HUES48 (cell line): ENCODE data around the gene PLA2G15.
"Not testable (repeated sequence)": the region's sequence is repeated elsewhere in the genome, so short reads cannot be mapped to it uniquely, and the experiment has no call there.

Experiments used
- H3K27ac ChIP-seq: one replicate; pipeline ENCODE4 v1.7.0; 2013; ENCODE audit warnings: low read depth, low read length, inconsistent platforms
- H3K27me3 ChIP-seq: 2 replicates; pipeline ENCODE4 v1.6.1; 2013; ENCODE audit warnings: mild to moderate bottlenecking, low read length; ENCODE audit not compliant: control insufficient read depth, insufficient read depth
- H3K36me3 ChIP-seq: 2 replicates; pipeline ENCODE4 v1.6.1; 2013; ENCODE audit warnings: low read length; ENCODE audit not compliant: control insufficient read depth, insufficient read depth
- H3K4me1 ChIP-seq: 2 replicates; pipeline ENCODE4 v1.6.1; 2013; ENCODE audit warnings: mild to moderate bottlenecking, low read length; ENCODE audit not compliant: control insufficient read depth, insufficient read depth
- H3K4me3 ChIP-seq: 2 replicates; pipeline ENCODE4 v1.5.1; 2013; ENCODE audit warnings: mild to moderate bottlenecking, low read depth, low read length
- H3K9ac ChIP-seq: 2 replicates; pipeline ENCODE4 v1.6.1; 2013; ENCODE audit warnings: mild to moderate bottlenecking, low read depth, low read length, moderate library complexity
- H3K9me3 ChIP-seq: 2 replicates; pipeline ENCODE4 v1.6.1; 2013; ENCODE audit warnings: low read length; ENCODE audit not compliant: control insufficient read depth, insufficient read depth

Gene PLA2G15

DNA sequence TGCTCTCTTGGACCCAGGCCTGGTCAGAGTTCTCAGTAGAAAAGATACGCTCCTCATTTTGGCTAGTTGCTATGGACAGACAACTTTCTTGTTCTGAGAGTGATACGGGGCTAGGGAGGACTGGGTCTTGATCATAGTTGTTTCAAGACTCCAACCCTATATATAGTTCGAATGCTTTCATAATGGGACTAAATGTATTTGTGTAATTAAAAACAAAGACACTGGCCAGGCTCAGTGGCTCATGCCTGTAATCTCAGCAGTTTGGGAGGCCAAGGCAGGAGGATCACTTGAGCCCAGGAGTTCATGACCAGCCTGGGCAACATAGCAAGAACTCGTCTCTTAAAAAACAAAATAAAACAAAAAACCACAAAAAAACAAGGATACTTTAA, 36.9 kb downstream of the PLA2G15 start:
- Histone ChIP-seq H3K4me3 (no peak overlapping the region), H3K9me3 (no peaks in the 10 kb centered on the region), H3K4me1 (no peaks in the 10 kb centered on the region), H3K27ac (no peak overlapping the region), H3K9ac (no peak overlapping the region), H3K27me3 (no peaks in the 10 kb centered on the region), H3K36me3 (peaks cover 11% of the 10 kb centered on the region; the same call in 1 of the 2 replicates)

DNA sequence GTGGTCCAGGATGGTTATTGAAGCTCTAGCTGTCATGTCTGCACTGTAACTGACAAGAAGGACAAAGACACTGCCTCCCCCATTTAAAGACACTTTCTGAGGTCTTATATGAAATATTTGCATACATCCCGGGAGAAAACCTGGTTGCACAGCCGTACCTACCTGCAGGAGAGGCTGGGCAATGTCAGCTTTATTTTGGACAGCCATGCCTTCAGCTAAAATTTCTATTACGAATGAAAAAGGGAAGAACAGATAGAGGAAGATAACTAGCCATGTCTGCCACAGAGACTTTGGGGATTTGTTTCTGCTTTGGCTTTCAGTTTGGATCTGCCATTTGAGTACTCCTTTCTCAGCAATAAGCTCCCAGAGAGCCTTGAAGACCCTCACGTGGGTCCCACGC, 38.2 kb downstream of the PLA2G15 start:
- Histone ChIP-seq H3K27me3 (no peaks in the 10 kb centered on the region), H3K4me1 (no peaks in the 10 kb centered on the region), H3K9ac (no peak overlapping the region), H3K36me3 (peaks cover 23% of the 10 kb centered on the region), H3K9me3 (no peaks in the 10 kb centered on the region), H3K4me3 (no peak overlapping the region), H3K27ac (no peak overlapping the region)

DNA sequence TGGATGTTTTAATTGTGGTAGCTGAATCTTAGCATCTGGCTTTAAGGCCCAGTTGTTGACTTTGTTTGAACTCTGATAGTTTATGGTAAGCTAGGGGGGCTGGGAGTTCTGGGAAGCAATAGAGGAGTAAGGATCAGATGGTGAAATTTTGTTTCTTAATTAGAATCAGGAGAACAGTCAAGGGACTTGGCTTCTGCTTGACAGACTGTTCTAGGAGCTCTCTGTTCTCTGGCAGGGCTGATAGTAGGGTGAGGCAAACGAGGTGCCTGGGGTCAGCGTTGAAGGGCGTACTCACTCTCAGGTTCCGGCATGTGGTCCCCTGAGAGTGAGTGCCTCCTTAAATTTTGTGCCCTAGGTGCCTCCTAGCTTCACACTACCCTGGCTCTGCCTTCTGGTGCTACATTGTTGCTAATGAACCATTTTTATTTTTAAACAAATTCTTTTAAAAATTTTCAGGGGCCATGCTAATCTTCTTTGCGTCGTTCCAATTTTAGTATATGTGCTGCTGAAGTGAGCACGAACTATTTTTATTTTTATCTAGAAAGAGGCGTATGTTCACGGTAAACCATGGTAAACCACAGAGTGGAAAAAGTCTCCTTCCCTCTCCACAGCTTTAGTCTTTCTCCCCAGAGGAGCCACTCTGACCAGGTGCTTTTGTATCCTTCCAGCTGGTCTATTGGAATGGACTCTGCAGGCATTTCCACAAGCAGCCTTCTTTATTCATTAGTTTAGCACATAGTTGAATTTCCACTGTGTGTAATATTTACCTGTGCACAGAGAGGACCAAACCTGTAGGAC, 38.8 kb downstream of the PLA2G15 start:
- Histone ChIP-seq H3K4me1 (no peaks in the 10 kb centered on the region), H3K4me3 (no peak overlapping the region), H3K36me3 (peaks cover 24% of the 10 kb centered on the region), H3K9me3 (no peaks in the 10 kb centered on the region), H3K9ac (no peak overlapping the region), H3K27ac (no peak overlapping the region), H3K27me3 (no peaks in the 10 kb centered on the region)

DNA sequence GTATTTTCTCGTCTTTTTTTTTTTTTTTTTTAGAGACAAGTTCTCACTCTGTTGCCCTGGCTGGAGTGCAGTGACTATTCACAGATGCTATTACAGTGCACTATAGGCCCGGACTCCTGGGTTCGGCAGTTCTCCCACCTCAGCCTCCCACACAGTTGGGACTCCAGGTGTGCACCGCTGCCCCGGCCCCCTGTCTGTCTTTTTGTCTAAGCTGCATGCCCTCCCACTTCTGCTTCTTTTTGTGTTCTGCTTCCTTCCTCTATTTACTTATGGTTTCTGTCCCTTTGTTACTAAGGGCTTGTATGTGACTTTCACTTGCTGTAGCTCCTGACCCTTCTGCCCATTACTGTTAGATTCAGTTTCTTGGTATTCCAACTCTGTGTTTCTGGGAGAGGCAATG, 39.7 kb downstream of the PLA2G15 start:
- Histone ChIP-seq H3K9me3 (no peaks in the 10 kb centered on the region), H3K9ac (no peak overlapping the region), H3K4me3 (no peak overlapping the region), H3K27me3 (no peaks in the 10 kb centered on the region), H3K36me3 (peaks cover 22% of the 10 kb centered on the region), H3K4me1 (no peaks in the 10 kb centered on the region), H3K27ac (no peak overlapping the region)

DNA sequence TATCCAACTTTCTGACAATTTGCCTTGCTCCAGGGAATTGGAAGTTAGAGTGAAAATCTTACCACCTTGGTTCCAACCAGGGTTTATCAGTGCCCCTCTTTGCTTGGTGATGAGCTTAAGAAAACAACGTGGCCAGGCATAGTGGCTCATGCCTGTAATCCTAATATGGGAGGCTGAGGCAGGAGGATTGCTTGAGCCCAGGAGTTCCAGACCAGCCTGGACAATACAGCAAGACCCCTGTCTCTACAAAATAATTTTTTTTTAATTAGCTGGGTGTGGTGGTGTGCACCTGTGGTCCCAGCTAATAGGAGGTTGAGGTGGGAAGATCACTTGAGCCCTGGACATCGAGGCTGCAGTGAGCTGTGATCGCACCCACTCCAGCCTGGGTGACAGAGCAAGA, 40.5 kb downstream of the PLA2G15 start:
- no peaks in the 10 kb centered on the region for H3K27me3 ChIP-seq
- peaks cover 23% of the 10 kb centered on the region for H3K36me3 ChIP-seq
- H3K4me3 ChIP-seq, result no peak overlapping the region
- no peak overlapping the region for H3K9ac ChIP-seq
- H3K27ac ChIP-seq, result no peak overlapping the region
- H3K4me1 ChIP-seq, result no peaks in the 10 kb centered on the region; the same call in 1 of the 2 replicates
- no peaks in the 10 kb centered on the region for H3K9me3 ChIP-seq

DNA sequence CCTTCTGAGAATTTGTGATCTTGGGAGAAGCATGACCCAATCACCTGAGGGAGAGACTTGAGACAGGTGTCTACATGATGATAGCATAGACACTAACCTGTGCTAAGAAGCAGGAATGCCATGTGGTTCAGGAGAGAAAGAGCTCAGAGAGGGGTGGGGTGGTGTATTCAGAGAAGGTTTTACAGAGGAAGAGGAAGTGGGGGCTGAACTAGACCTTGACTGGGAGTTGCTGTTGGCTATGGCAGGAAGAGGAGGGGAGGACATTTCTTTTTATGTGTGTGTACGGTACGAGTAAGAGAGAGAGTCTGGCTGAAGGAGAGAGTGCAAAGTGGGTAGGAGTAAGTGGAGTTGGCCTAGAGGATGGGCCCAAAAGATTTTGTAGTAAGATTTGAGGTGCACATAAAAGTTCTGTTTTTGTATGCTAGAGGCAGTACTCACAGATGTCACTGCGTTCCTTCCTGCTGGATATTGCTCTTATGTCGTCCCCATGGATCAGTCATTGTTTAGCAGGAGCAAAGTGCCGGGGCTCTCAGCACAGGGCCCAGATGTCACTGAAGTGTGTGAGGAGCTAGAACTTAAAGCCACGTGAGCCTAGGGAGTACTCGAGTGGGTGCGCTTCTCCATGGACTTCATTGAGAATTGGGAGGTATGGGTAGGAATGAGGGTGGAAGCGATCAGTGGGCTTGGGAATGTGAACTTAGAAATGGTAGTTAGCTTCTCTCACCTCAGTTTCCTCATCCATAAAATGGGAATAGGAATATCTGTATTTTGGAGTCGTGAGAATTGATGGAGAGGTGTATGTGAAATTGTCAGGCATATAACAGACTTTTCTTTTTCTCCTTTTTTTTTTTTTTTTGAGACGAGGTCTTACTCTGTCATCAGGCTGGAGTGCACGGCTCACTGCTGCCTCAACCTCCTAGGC, 41.2 kb downstream of the PLA2G15 start:
- H3K27ac ChIP-seq, result no peak overlapping the region
- H3K9ac ChIP-seq, result no peak overlapping the region
- no peaks in the 10 kb centered on the region for H3K9me3 ChIP-seq
- no peak overlapping the region for H3K4me3 ChIP-seq
- no peaks in the 10 kb centered on the region; the same call in 1 of the 2 replicates for H3K4me1 ChIP-seq
- H3K36me3 ChIP-seq, result peaks cover 30% of the 10 kb centered on the region
- H3K27me3 ChIP-seq, result no peaks in the 10 kb centered on the region

DNA sequence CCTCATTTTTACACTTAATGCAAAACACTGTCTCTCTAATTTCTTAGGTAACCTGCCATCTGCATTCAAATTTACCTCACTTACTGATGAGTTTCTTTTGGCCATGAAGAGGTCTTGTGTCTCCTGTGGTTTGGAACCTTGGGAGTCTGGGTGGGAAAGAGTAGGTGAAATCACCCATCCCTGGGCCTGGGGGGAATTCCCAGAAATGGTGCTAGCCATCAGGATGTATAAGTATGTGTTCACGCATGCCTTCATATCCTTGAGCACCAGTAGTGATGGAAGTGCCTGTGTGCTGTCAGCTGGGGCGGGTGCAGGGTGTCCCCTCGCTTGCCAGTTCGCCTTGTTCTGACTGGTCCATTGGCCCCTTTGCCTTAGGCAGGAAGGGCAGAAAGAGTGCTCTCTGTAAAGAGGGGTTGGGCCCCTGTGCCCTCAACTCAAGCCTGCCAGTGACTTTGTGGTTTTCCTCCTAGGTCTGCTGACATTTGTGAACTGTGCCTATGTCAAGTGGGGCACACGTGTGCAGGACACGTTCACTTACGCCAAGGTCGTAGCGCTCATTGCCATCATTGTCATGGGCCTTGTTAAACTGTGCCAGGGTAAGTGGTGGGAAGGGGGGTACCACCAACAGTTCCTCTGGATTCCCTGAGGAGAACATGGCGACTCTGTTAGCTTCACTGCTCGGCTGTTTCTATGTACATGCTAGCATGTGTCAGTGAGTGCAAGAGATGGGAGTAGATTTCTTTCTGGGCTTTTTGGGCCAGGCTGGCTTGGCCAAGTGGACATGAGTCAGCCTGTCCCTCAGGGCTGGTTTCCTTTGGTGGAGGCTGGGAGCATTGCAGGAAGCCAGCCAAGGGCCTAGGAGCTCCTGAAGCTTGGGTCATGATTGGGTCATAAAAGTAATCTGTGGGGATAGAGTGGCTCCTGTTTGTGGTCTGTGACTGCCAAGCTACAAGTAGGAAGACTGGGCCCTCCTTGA, 42.4 kb downstream of the PLA2G15 start:
- Histone ChIP-seq H3K9ac (no peak overlapping the region), H3K27ac (no peak overlapping the region), H3K4me3 (no peak overlapping the region), H3K4me1 (no peaks in the 10 kb centered on the region; the same call in 1 of the 2 replicates), H3K9me3 (no peaks in the 10 kb centered on the region), H3K36me3 (peaks cover 34% of the 10 kb centered on the region), H3K27me3 (no peaks in the 10 kb centered on the region)

DNA sequence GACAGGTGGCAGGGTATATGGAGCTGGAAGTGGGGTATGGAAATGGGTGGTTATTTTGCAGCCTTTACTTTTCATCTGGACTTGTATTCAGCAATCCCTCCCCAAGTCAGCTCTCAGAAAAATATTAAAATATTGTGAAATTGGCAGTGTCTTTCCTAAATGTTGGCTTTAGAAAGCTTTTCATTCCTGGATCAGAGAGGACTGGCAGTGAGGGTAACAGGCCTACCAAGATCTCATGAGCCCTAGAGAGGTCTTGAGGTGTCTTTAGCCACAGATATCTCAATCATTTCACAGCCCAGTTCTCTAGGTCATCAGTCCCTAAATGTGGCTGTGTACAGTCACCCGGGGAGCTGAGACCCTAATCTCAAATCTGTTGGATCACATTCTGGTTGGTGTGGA, 43.1 kb downstream of the PLA2G15 start:
- Histone ChIP-seq H3K36me3 (peaks cover 34% of the 10 kb centered on the region), H3K27me3 (no peaks in the 10 kb centered on the region), H3K27ac (no peak overlapping the region), H3K9me3 (no peaks in the 10 kb centered on the region), H3K4me3 (no peak overlapping the region), H3K4me1 (no peaks in the 10 kb centered on the region; the same call in 1 of the 2 replicates), H3K9ac (no peak overlapping the region)

DNA sequence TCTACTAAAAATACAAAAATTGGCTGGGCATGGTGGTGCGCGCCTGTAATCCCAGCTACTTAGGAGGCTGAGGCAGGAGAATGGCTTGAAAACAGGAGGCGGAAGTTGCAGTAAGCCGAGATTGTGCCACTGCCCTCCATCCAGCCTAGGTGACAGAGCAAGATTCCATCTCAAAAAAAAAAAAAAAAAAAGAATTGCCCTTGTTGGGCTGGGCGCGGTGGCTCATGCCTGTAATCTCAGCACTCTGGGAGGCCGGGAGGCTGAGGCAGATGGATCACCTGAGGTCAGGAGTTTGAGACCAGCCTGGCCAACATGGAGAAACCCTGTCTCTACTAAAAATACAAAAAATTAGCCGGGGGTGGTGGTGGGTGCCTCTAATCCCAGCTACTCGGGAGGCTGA, 43.6 kb downstream of the PLA2G15 start:
- not testable (repeated sequence) for H3K4me1 ChIP-seq, H3K9me3 ChIP-seq, H3K9ac ChIP-seq, H3K27ac ChIP-seq, H3K4me3 ChIP-seq, H3K27me3 ChIP-seq
- H3K36me3 ChIP-seq, result peaks cover 34% of the 10 kb centered on the region

DNA sequence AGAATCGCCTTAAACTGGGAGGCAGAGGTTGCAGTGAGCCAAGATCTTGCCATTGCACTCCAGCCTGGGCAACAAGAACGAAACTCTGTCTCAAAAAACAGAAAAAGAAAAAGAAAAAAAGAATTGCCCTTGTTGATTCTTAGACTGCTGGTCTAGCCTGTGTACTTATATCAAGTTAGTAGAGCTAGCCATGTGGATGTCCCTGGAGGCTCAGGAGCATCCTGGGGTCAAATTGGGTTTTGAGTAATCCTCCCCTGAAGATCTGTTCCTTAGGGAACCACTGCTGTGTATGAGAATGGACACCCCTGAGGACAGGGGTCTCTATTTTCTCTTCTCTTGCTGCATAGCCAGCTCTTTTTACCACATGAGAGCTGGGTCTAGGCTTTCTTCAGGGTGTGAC, 44.0 kb downstream of the PLA2G15 start:
- H3K9me3 ChIP-seq, result no peaks in the 10 kb centered on the region
- H3K36me3 ChIP-seq, result peaks cover 34% of the 10 kb centered on the region
- no peaks in the 10 kb centered on the region for H3K27me3 ChIP-seq
- H3K9ac ChIP-seq, result no peak overlapping the region
- no peak overlapping the region for H3K4me3 ChIP-seq
- no peaks in the 10 kb centered on the region; the same call in 1 of the 2 replicates for H3K4me1 ChIP-seq
- H3K27ac ChIP-seq, result no peak overlapping the region
